ENCODE results near the gene SAMD3.

GRCh38 chr6:130156908-130157307 is 65.8 kb downstream of the SAMD3 start:
- TF ChIP-seq, protein P1, sequence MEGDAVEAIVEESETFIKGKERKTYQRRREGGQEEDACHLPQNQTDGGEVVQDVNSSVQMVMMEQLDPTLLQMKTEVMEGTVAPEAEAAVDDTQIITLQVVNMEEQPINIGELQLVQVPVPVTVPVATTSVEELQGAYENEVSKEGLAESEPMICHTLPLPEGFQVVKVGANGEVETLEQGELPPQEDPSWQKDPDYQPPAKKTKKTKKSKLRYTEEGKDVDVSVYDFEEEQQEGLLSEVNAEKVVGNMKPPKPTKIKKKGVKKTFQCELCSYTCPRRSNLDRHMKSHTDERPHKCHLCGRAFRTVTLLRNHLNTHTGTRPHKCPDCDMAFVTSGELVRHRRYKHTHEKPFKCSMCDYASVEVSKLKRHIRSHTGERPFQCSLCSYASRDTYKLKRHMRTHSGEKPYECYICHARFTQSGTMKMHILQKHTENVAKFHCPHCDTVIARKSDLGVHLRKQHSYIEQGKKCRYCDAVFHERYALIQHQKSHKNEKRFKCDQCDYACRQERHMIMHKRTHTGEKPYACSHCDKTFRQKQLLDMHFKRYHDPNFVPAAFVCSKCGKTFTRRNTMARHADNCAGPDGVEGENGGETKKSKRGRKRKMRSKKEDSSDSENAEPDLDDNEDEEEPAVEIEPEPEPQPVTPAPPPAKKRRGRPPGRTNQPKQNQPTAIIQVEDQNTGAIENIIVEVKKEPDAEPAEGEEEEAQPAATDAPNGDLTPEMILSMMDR (IDR thresholded peaks at IDR 0.05; ENCODE audit: low read depth, low read length, poor library complexity, severe bottlenecking): no peak
- no peak for TF ChIP-seq EZH2phosphoT487 (IDR thresholded peaks at IDR 0.05; ENCODE audit: borderline replicate concordance, low read length)
